H9 (cell line): Measurements from ENCODE around the gene CHD3. TPM values are rescaled to one million over a fixed set of nuclear protein-coding genes. Genes with fewer than 3 reads are reported as not detected.
"Not testable (repeated sequence)": the region's sequence is repeated elsewhere in the genome, so short reads cannot be mapped to it uniquely, and the experiment has no call there.

Experiments used
- DNase-seq: peaks from one replicate; pipeline ENCODE4 v3.0.0-alpha.2; 2017
- H2AFZ ChIP-seq: one replicate; pipeline ENCODE4 v1.6.1; 2013; ENCODE audit warnings: mild to moderate bottlenecking, low read length, control low read depth, moderate library complexity
- H2AK5ac ChIP-seq: 2 replicates; pipeline ENCODE4 v1.6.1; 2013; ENCODE audit warnings: low read length, control low read depth, mixed read lengths; ENCODE audit not compliant: insufficient read length
- H2BK120ac ChIP-seq: one replicate; pipeline ENCODE4 v1.6.1; 2013; ENCODE audit warnings: low read depth, mild to moderate bottlenecking, low read length, control low read depth, inconsistent platforms; ENCODE audit not compliant: poor library complexity, severe bottlenecking
- H2BK12ac ChIP-seq: 2 replicates; pipeline ENCODE4 v1.6.1; 2013; ENCODE audit warnings: low read length, control low read depth, mixed read lengths, low read depth; ENCODE audit not compliant: insufficient read length
- H2BK15ac ChIP-seq: 2 replicates; pipeline ENCODE4 v1.6.1; 2013; ENCODE audit warnings: low read depth, low read length, control low read depth
- H2BK20ac ChIP-seq: one replicate; pipeline ENCODE4 v1.6.1; 2013; ENCODE audit warnings: low read depth, mild to moderate bottlenecking, low read length, control low read depth, inconsistent platforms; ENCODE audit not compliant: poor library complexity, severe bottlenecking
- H2BK5ac ChIP-seq: 2 replicates; pipeline ENCODE4 v1.6.1; 2013; ENCODE audit warnings: low read length, control low read depth, mixed read lengths; ENCODE audit not compliant: insufficient read length
- H3K14ac ChIP-seq: 2 replicates; pipeline ENCODE4 v1.6.1; 2013; ENCODE audit warnings: low read length, control low read depth; ENCODE audit not compliant: insufficient read depth
- H3K18ac ChIP-seq: 2 replicates; pipeline ENCODE4 v1.6.1; 2013; ENCODE audit warnings: low read depth, mild to moderate bottlenecking, mixed read lengths, low read length, control low read depth; ENCODE audit not compliant: insufficient read length
- H3K23ac ChIP-seq: 2 replicates; pipeline ENCODE4 v1.6.1; 2013; ENCODE audit warnings: low read length, control low read depth, mixed read lengths, low read depth; ENCODE audit not compliant: insufficient read length
- H3K23me2 ChIP-seq: 2 replicates; pipeline ENCODE4 v1.6.1; 2013; ENCODE audit warnings: low read depth, mild to moderate bottlenecking, mixed read lengths, low read length, control low read depth; ENCODE audit not compliant: insufficient read length, poor library complexity, severe bottlenecking
- H3K27ac ChIP-seq: 2 replicates; pipeline ENCODE4 v1.5.1; 2013; ENCODE audit warnings: low read length, control low read depth, mixed read lengths, low read depth; ENCODE audit not compliant: insufficient read length
- H3K27me3 ChIP-seq: 2 replicates; pipeline ENCODE4 v1.6.1; 2013; ENCODE audit warnings: low read length, control low read depth, inconsistent platforms; ENCODE audit not compliant: insufficient read depth
- H3K4ac ChIP-seq: 2 replicates; pipeline ENCODE4 v1.6.1; 2013; ENCODE audit warnings: low read depth, mild to moderate bottlenecking, control low read depth, inconsistent platforms, low read length, moderate library complexity
- H3K4me1 ChIP-seq: 2 replicates; pipeline ENCODE4 v1.6.1; 2013; ENCODE audit warnings: low read length, control low read depth, inconsistent platforms; ENCODE audit not compliant: insufficient read depth
- H3K4me2 ChIP-seq: 2 replicates; pipeline ENCODE4 v1.6.1; 2013; ENCODE audit warnings: low read length, control low read depth, mixed read lengths; ENCODE audit not compliant: insufficient read length, insufficient read depth
- H3K56ac ChIP-seq: 2 replicates; pipeline ENCODE4 v1.6.1; 2013; ENCODE audit warnings: low read depth, mild to moderate bottlenecking, mixed read lengths, low read length, control low read depth; ENCODE audit not compliant: insufficient read length
- H3K79me1 ChIP-seq: 2 replicates; pipeline ENCODE4 v1.6.1; 2013; ENCODE audit warnings: low read depth, mild to moderate bottlenecking, moderate library complexity, low read length, control low read depth, inconsistent platforms; ENCODE audit not compliant: insufficient read depth, poor library complexity, severe bottlenecking
- H3K79me2 ChIP-seq: 2 replicates; pipeline ENCODE4 v1.6.1; 2013; ENCODE audit warnings: low read length, control low read depth, inconsistent platforms; ENCODE audit not compliant: insufficient read depth
- H3K9ac ChIP-seq: 2 replicates; pipeline ENCODE4 v1.6.1; 2013; ENCODE audit warnings: low read length, control low read depth, mixed read lengths; ENCODE audit not compliant: insufficient read length; ENCODE audit errors: extremely low read depth
- H3K9me3 ChIP-seq: one replicate; pipeline ENCODE4 v1.6.1; 2013; ENCODE audit warnings: low read depth, low read length, inconsistent platforms; ENCODE audit not compliant: control insufficient read depth
- H3T11ph ChIP-seq: one replicate; pipeline ENCODE4 v1.6.1; 2013; ENCODE audit warnings: mild to moderate bottlenecking, low read length, control low read depth, inconsistent platforms
- H4K20me1 ChIP-seq: one replicate; pipeline ENCODE4 v1.6.1; 2013; ENCODE audit not compliant: control insufficient read depth, insufficient read length, insufficient read depth
- H4K5ac ChIP-seq: 2 replicates; pipeline ENCODE4 v1.6.1; 2013; ENCODE audit warnings: low read depth, mild to moderate bottlenecking, mixed read lengths, low read length, control low read depth; ENCODE audit not compliant: insufficient read length
- H4K8ac ChIP-seq: replicated peaks from 2 replicates; pipeline ENCODE4 v1.6.1; 2013; ENCODE audit warnings: low read length, control low read depth, mixed read lengths, low read depth; ENCODE audit not compliant: insufficient read length
- H4K91ac ChIP-seq: 2 replicates; pipeline ENCODE4 v1.6.1; 2013; ENCODE audit warnings: low read depth, mild to moderate bottlenecking, moderate library complexity, mixed read lengths, low read length, control low read depth; ENCODE audit not compliant: insufficient read length
- H3K27ac Mint-ChIP-seq, 3 experiments: 2 replicates in 2 of 3; 3 replicates in 1 of 3; pipeline ENCODE4 v1.8.0; 2020 to 2021; ENCODE audit warnings: mixed read lengths in 3 of 3, mild to moderate bottlenecking in 1 of 3, moderate library complexity in 1 of 3
- H3K27me3 Mint-ChIP-seq: 2 replicates; pipeline ENCODE4 v1.8.0; 2021; ENCODE audit warnings: low read depth, mild to moderate bottlenecking, moderate library complexity, mixed read lengths
- H3K36me3 Mint-ChIP-seq, 3 experiments: 2 replicates in 2 of 3; 3 replicates in 1 of 3; pipeline ENCODE4 v1.8.0; 2020 to 2021; ENCODE audit warnings: low read depth in 3 of 3, mixed read lengths in 3 of 3; ENCODE audit not compliant: insufficient read depth in 1 of 3
- H3K4me1 Mint-ChIP-seq, 2 experiments: 2 replicates each; pipeline ENCODE4 v1.8.0; 2020; ENCODE audit warnings: mixed read lengths in 2 of 2
- H3K4me3 Mint-ChIP-seq, 2 experiments: 2 replicates in 1 of 2; 3 replicates in 1 of 2; pipeline ENCODE4 v1.8.0; 2020 to 2021; ENCODE audit warnings: mild to moderate bottlenecking in 2 of 2, mixed read lengths in 2 of 2, moderate library complexity in 1 of 2
- H3K9me3 Mint-ChIP-seq, 2 experiments: 2 replicates in 1 of 2; 3 replicates in 1 of 2; pipeline ENCODE4 v1.8.0; 2020; ENCODE audit warnings: mild to moderate bottlenecking in 2 of 2, mixed read lengths in 2 of 2, moderate library complexity in 1 of 2
- whole genome bisulfite sequencing: extraction: QIAGEN DNeasy Blood & Tissue Kit; methylation state at CpG from one replicate; pipeline ENCODE4 v1.1.7; 2013; ENCODE audit warnings: missing lambda C conversion rate, low lambda C conversion rate, mixed read lengths; ENCODE audit not compliant: insufficient read length; ENCODE audit errors: extremely low coverage; 5-methylcytosine and 5-hydroxymethylcytosine counted together
- total RNA-seq: library from RNA; stranded (reverse); gene quantifications from 2 replicates; pipeline ENCODE4 v1.2.1, GENCODE V29; 2021
- TF ChIP-seq, protein P1 (sequence below): fragments of 200-600 bp; sonication (generic); conservative IDR thresholded peaks from 3 replicates; pipeline ENCODE4 v1.8.0; 2021; ENCODE audit warnings: antibody characterized with exemption, mild to moderate bottlenecking

Gene CHD3
- total RNA-seq, 1 experiment from 2014 or later: 33.2 TPM

DNA sequence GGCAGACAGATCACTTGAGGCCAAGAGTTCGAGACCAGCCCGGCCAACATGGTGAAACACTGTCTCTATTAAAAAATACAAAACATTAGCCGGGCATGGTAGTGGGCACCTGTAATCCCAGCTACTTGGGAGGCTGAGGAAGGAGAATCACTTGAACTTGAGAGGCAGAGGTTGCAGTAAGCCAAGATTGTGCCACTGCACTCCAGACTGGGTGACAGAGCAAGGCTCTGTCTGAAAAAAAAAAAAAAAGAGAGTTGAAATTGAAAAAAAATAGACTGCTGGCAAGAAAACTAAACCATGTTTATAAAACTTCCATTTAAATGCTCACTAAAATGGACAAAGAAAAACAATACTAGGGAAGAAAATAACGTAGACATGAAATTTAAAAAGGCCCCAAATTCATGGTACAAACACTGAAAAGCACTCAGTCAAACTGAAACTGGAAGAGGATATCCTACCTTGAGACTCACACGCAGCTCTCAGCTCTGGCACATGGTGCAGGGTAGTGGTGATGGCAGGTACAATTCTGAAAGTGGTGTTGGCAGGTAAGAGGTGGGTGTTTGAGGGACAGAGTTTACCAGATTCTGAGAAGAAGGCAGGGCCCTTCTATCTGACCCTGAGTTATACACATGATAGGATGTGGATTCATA is 62.7 kb downstream of the CHD3 start:
- Mint-ChIP-seq H3K27ac (no peak overlapping the region; a peak in 1 of 7 replicates), H3K4me3 (no peak overlapping the region), H3K36me3 (peaks cover 11 to 38% (median 32%) of the 10 kb centered on the region in 3 experiments; a peak in 6 of 7 replicates), H3K4me1 (peaks cover 0 to 6% of the 10 kb centered on the region in 2 experiments; a peak in 2 of 4 replicates), H3K27me3 (no peaks in the 10 kb centered on the region; the same call in 1 of the 2 replicates), H3K9me3 (no peaks in the 10 kb centered on the region)
- no peak overlapping the region for H3K9ac ChIP-seq
- H3K14ac ChIP-seq: no peak overlapping the region
- no peak overlapping the region for H3T11ph ChIP-seq
- no peaks in the 10 kb centered on the region for H3K79me2 ChIP-seq
- no peak overlapping the region for H4K91ac ChIP-seq
- no peak overlapping the region for H3K27ac ChIP-seq
- H2BK15ac ChIP-seq: no peak overlapping the region
- no peak overlapping the region for H4K8ac ChIP-seq
- no peak overlapping the region for H2BK20ac ChIP-seq
- H2BK5ac ChIP-seq: no peak overlapping the region
- H3K9me3 ChIP-seq: no peaks in the 10 kb centered on the region
- no peak overlapping the region for H4K5ac ChIP-seq
- H3K56ac ChIP-seq: no peak overlapping the region
- no peaks in the 10 kb centered on the region for H3K23me2 ChIP-seq
- H4K20me1 ChIP-seq: no peaks in the 10 kb centered on the region
- H3K4me2 ChIP-seq: no peak overlapping the region
- H3K18ac ChIP-seq: no peak overlapping the region
- TF ChIP-seq, protein P1, sequence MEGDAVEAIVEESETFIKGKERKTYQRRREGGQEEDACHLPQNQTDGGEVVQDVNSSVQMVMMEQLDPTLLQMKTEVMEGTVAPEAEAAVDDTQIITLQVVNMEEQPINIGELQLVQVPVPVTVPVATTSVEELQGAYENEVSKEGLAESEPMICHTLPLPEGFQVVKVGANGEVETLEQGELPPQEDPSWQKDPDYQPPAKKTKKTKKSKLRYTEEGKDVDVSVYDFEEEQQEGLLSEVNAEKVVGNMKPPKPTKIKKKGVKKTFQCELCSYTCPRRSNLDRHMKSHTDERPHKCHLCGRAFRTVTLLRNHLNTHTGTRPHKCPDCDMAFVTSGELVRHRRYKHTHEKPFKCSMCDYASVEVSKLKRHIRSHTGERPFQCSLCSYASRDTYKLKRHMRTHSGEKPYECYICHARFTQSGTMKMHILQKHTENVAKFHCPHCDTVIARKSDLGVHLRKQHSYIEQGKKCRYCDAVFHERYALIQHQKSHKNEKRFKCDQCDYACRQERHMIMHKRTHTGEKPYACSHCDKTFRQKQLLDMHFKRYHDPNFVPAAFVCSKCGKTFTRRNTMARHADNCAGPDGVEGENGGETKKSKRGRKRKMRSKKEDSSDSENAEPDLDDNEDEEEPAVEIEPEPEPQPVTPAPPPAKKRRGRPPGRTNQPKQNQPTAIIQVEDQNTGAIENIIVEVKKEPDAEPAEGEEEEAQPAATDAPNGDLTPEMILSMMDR: no peak
- H3K23ac ChIP-seq: no peak overlapping the region
- WGBS: no CpG with 5 or more reads among the region's 5 CpGs
- H3K79me1 ChIP-seq: no peaks in the 10 kb centered on the region
- H3K4ac ChIP-seq: no peak overlapping the region
- DNase-seq: no peak
- H2AK5ac ChIP-seq: no peak overlapping the region
- no peak overlapping the region for H2BK120ac ChIP-seq
- H2BK12ac ChIP-seq: no peak overlapping the region
- H3K4me1 ChIP-seq: no peaks in the 10 kb centered on the region
- H3K27me3 ChIP-seq: no peaks in the 10 kb centered on the region
- no peak overlapping the region for H2AFZ ChIP-seq

DNA sequence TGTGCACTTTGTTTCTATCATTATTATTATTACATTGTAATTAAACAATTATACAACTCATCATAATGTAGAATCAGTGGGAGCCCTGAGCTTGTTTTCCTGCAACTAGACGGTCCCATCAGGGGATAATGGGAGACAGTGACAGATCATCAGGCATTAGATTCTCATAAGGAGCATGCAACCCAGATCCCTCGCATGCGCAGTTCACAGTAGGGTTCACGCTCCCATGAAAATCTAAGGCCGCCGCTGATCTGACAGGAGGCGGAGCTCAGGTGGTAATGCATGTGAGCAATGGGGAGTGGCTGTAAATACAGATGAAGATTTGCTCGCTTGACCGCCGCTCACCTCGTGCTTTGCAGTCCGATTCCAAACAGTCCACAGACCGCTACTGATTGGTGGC is 64.7 kb downstream of the CHD3 start:
- H3K9me3 ChIP-seq, H2AFZ ChIP-seq, H2BK20ac ChIP-seq, H3K14ac ChIP-seq, H3K9me3 Mint-ChIP-seq, H3K79me1 ChIP-seq, H3K56ac ChIP-seq, H3K18ac ChIP-seq, H3K4ac ChIP-seq, H3K79me2 ChIP-seq, H3K4me2 ChIP-seq, H3K23ac ChIP-seq, H3T11ph ChIP-seq, H3K27me3 ChIP-seq, H3K27me3 Mint-ChIP-seq, H3K9ac ChIP-seq, DNase-seq, H2BK120ac ChIP-seq, H2AK5ac ChIP-seq, H2BK5ac ChIP-seq, H4K8ac ChIP-seq, H2BK15ac ChIP-seq, H4K5ac ChIP-seq, H4K20me1 ChIP-seq, H3K27ac Mint-ChIP-seq, H4K91ac ChIP-seq, H3K4me1 Mint-ChIP-seq, H3K23me2 ChIP-seq, H3K4me1 ChIP-seq, H3K27ac ChIP-seq, H3K4me3 Mint-ChIP-seq, H2BK12ac ChIP-seq: not testable (repeated sequence)
- no CpG with 5 or more reads among the region's 13 CpGs for WGBS
- peaks cover 5 to 20% (median 15%) of the 10 kb centered on the region in 3 experiments; a peak in 5 of 7 replicates for H3K36me3 Mint-ChIP-seq
